HG03469 (cell line): ENCODE data around the gene RNASEH2B.

ENCODE experiments used
- ATAC-seq: cut with Tn5 transposase; IDR thresholded peaks from one replicate; pipeline ENCODE4 v1.9.1; 2021; ENCODE audit warnings: mild to moderate bottlenecking, moderate library complexity, moderate number of reproducible peaks; ENCODE audit not compliant: unreplicated experiment

Gene RNASEH2B

GRCh38 chr13:50991579-50992521 lies 82.3 kb downstream of the RNASEH2B start:
- ATAC-seq = peak; percentile 74

DNA sequence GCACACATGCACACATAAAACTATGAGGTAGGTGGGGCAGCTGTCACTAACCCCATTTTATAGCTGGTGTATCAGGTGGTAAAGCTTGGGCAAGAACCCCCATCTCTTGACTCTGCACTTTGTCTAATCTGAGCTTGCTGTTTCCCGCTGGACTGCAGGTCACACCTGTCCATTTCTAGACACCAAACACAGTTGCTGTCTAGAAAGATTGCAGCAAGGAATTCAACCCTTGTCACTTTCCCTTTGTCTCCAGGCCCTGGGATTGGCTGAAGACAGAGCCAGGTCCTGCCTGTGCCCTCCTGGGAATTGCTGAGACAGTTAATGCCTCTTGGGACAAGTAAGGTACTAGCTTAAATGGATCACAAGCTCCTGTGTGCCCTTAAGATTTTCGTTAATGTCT lies 83.8 kb downstream of the RNASEH2B start:
- ATAC-seq = no peak

DNA sequence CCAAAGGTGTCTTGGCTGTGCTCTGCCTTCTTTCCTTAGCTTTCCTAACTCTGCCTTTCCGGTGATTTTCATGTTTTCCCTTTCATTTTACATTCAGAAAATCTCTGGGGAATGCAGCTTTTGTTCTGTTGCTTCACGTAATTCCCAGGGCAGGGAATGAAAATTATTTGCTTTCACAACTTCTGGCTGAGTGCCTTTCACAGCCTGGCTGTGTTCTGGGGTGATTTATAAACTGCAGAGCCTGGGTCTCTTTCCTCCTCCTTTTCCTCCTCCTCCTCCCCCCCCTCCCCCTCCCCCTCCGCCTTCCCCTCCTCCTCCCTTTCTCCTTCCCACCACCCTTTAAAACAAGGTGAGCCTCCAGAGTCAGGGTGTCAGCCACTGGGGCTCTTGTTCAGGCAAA lies 84.3 kb downstream of the RNASEH2B start:
- ATAC-seq = no peak

DNA sequence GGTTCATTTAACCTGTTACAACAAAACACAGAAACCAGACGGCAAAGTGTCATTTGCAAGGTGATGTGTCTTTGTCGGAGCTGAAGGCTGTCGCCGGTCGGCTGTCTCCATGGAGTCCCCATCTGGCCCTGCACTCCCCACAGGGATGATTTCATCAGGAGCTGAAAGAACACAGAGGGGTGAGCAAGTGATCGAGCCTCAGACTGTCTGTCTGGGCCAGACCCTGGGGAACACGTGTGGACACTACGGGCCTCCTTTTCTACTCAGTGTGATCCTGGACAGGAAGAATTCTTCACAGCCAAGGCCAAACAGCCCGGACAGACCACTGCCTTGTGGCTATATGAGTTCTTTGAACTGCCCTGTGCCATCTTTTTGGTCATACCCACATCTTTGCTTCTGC lies 85.1 kb downstream of the RNASEH2B start:
- no peak for ATAC-seq

GRCh38 chr13:50995854-50996253 lies 86.3 kb downstream of the RNASEH2B start:
- ATAC-seq = no peak

GRCh38 chr13:50998326-50998725 lies 88.7 kb downstream of the RNASEH2B start:
- ATAC-seq = no peak

- ATAC-seq = no peak
Observed at GRCh38 chr13:50999641-51000040, 90.0 kb downstream of the RNASEH2B start.

GRCh38 chr13:51000061-51000460 lies 90.5 kb downstream of the RNASEH2B start:
- no peak for ATAC-seq

DNA sequence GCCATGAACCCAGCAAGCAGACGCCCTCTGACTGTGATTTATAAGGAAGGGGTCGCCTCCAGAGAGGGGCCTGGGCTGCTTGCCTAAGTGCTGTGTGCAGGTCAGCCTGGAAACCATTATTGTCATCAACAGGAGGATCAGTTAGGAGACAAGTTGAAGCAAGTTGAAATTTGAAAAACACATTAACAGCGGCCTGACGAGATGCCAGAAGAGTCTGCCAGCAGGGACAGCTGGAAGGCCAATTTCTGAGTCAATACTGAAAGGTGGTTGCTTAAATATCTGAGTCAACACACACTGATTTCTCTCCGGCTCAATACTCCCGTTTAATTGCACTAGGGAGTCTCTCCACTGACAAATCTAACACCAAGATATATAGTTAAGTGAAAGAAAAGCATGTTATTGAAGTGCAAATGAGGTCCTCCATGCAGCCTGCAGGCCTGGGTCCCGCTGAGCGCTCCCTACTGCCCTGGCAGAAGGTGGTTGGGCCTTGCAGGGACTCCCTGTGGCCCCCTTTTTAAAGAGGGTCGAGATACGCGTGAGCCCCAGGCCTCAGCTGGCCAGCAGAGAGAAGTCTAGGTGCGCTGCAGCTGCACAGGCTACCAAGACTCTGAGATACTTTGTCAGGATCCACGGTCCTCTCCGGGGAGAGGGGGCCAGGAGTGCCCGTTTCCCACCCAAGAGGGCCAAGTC lies 91.1 kb downstream of the RNASEH2B start:
- no peak for ATAC-seq

DNA sequence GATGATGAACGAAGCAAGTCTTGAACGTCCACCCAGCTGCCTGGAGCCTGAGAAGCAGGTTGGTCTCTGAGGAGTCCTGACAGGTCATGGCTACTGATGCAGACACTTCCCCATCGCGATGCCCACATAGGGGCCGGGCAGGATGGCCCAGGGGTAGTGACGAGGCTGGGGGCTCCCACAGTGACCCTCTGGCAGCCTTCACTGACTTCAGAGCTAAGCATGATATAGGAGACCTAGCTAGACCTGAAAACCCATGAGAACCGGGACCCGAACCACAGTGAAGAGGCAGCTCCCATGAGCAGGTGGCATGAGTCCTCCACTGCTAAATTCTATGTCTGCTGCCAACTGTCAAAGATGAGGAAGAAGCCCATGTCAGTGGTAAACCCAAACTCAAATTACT lies 91.7 kb downstream of the RNASEH2B start:
- ATAC-seq = no peak

GRCh38 chr13:51002736-51003135 lies 93.1 kb downstream of the RNASEH2B start:
- ATAC-seq = no peak

- ATAC-seq = no peak
Observed at GRCh38 chr13:51003642-51004041, 94.1 kb downstream of the RNASEH2B start.

- no peak for ATAC-seq
Observed at GRCh38 chr13:51004111-51004865, 94.7 kb downstream of the RNASEH2B start.

GRCh38 chr13:51004918-51005460 lies 95.4 kb downstream of the RNASEH2B start:
- ATAC-seq = no peak

GRCh38 chr13:51005566-51005965 lies 96.0 kb downstream of the RNASEH2B start:
- no peak for ATAC-seq
